HEK293T (cell line): ENCODE results near the gene SPAG6.

Experiments used
- CTCF ChIA-PET: fragments of 350-600 bp; formaldehyde crosslinking; extraction: SDS; loops from one replicate; lab custom pipeline; 2021; ENCODE audit warnings: antibody characterized with exemption, inconsistent platforms; lab: Yijun Ruan, JAX
- POLR2A ChIA-PET: fragments of 350-600 bp; formaldehyde crosslinking; extraction: SDS; loops from one replicate; lab custom pipeline; 2020; ENCODE audit warnings: antibody characterized with exemption, inconsistent platforms; lab: Yijun Ruan, JAX
- DNase-seq: peaks from one replicate; pipeline ENCODE4 v3.0.0; 2012; ENCODE audit warnings: mixed read lengths; ENCODE audit errors: extremely low spot score
- ARNT ChIP-seq: fragments of 450-650 bp; IDR thresholded peaks from 2 replicates; pipeline ENCODE4 v1.6.1; 2017; ENCODE audit warnings: mild to moderate bottlenecking
- BHLHE40 ChIP-seq: fragments of 450-650 bp; IDR thresholded peaks from 2 replicates; pipeline ENCODE4 v1.6.1; 2016; ENCODE audit warnings: mild to moderate bottlenecking, moderate library complexity, borderline replicate concordance
- CTBP1 ChIP-seq: fragments of 450-650 bp; IDR thresholded peaks from 2 replicates; pipeline ENCODE4 v1.6.1; 2016; ENCODE audit warnings: borderline replicate concordance
- ELF4 ChIP-seq: fragments of 450-650 bp; IDR thresholded peaks from 2 replicates; pipeline ENCODE4 v1.6.1; 2017; ENCODE audit warnings: antibody characterized with exemption
- FOXA1 ChIP-seq: fragments of 450-650 bp; IDR thresholded peaks from 2 replicates; pipeline ENCODE4 v1.6.1; 2016; ENCODE audit warnings: mild to moderate bottlenecking
- FOXK2 ChIP-seq: fragments of 450-650 bp; IDR thresholded peaks from 2 replicates; pipeline ENCODE4 v1.6.1; 2016; ENCODE audit warnings: mild to moderate bottlenecking
- FOXM1 ChIP-seq: fragments of 450-650 bp; IDR thresholded peaks from 2 replicates; pipeline ENCODE4 v1.6.1; 2017; ENCODE audit warnings: mild to moderate bottlenecking, borderline replicate concordance
- HDGF ChIP-seq: fragments of 450-650 bp; IDR thresholded peaks from 2 replicates; pipeline ENCODE4 v1.6.1; 2017; ENCODE audit warnings: antibody characterized with exemption, borderline replicate concordance
- L3MBTL2 ChIP-seq: fragments of 450-650 bp; conservative IDR thresholded peaks from 2 replicates; pipeline ENCODE4 v1.6.1; 2016; ENCODE audit warnings: mild to moderate bottlenecking
- LEF1 ChIP-seq: fragments of 450-650 bp; IDR thresholded peaks from 2 replicates; pipeline ENCODE4 v1.6.1; 2017; ENCODE audit warnings: mild to moderate bottlenecking, borderline replicate concordance
- NFRKB ChIP-seq: fragments of 450-650 bp; IDR thresholded peaks from 2 replicates; pipeline ENCODE4 v1.6.1; 2016; ENCODE audit warnings: mild to moderate bottlenecking, moderate library complexity
- PKNOX1 ChIP-seq: fragments of 450-650 bp; IDR thresholded peaks from 2 replicates; pipeline ENCODE4 v1.6.1; 2016
- SP1 ChIP-seq: fragments of 450-650 bp; IDR thresholded peaks from 2 replicates; pipeline ENCODE4 v1.6.1; 2017
- SUZ12 ChIP-seq: fragments of 450-650 bp; IDR thresholded peaks from 2 replicates; pipeline ENCODE4 v1.6.1; 2016; ENCODE audit warnings: mild to moderate bottlenecking
- TARDBP ChIP-seq: fragments of 450-650 bp; IDR thresholded peaks from 2 replicates; pipeline ENCODE4 v1.6.1; 2016
- ZNF384 ChIP-seq: fragments of 450-650 bp; IDR thresholded peaks from 2 replicates; pipeline ENCODE4 v1.6.1; 2016

SPAG6 gene

GRCh38 chr10:22410394-22410793 lies 65.1 kb downstream of the SPAG6 start:
- TF ChIP-seq LEF1 = no peak
- TF ChIP-seq ZNF384 = no peak
- no peak for TF ChIP-seq SUZ12
- no peak for TF ChIP-seq BHLHE40
- TF ChIP-seq CTBP1 = no peak
- no peak for TF ChIP-seq NFRKB
- no peak for TF ChIP-seq PKNOX1
- TF ChIP-seq ARNT = no peak
- TF ChIP-seq FOXA1 = no peak
- no peak for TF ChIP-seq FOXM1
- no peak for TF ChIP-seq HDGF
- TF ChIP-seq ELF4 = no peak
- TF ChIP-seq L3MBTL2 = no peak
- no peak for TF ChIP-seq SP1
- DNase-seq = no peak
- POLR2A ChIA-PET = no interaction called here
- CTCF ChIA-PET = interaction anchor here (0.6 kb wide), 1 partner anchor 346 kb away, joined by 3 read pairs; no protein-coding TSS in a partner anchor

- TF ChIP-seq FOXA1 = no peak
- TF ChIP-seq ARNT = no peak
- TF ChIP-seq LEF1 = no peak
- no peak for TF ChIP-seq PKNOX1
- no peak for TF ChIP-seq HDGF
- TF ChIP-seq FOXM1 = no peak
- DNase-seq = no peak
- ChIA-PET CTCF (interaction anchor here (0.6 kb wide), 1 partner anchor 346 kb away, joined by 3 read pairs; no protein-coding TSS in a partner anchor), POLR2A (no interaction called here)
These were observed 65.5 kb downstream of the SPAG6 start for GRCh38 chr10:22410846-22411245.

DNA sequence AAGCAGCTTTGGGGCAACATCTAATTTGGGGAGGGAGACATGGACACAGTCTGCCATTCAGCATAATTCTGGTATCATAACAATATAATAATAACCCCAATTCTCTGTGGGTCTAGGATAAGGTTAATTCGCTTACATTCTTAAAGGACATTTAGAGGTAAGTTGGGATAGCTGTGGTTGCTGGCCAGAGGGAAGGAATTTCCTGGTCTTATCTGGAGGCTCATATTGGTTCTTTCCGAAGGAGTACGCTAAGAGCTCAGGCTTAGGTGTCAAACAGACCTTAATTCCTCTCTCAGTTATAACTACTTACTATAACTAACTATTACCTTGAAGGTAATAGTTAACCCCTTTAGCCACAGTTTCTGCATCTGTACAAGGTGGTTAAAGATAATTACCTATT lies 68.8 kb downstream of the SPAG6 start:
- TF ChIP-seq ELF4 = no peak
- no peak for TF ChIP-seq FOXM1
- TF ChIP-seq TARDBP = no peak
- no peak for TF ChIP-seq SUZ12
- TF ChIP-seq FOXK2 = no peak
- no peak for TF ChIP-seq L3MBTL2
- ChIA-PET POLR2A (interaction anchor here (1.2 kb wide), 1 partner anchor 23 kb away, joined by 3 read pairs; no protein-coding TSS in a partner anchor), CTCF (no interaction called here)
- DNase-seq = no peak

GRCh38 chr10:22415072-22415471 lies 69.8 kb downstream of the SPAG6 start:
- POLR2A ChIA-PET = interaction anchor here (1.2 to 1.4 kb wide), 2 partner anchors 22 to 23 kb away, joined by 3 to 4 read pairs; no protein-coding TSS in a partner anchor
- no peak for DNase-seq
- TF ChIP-seq ARNT (no peak), L3MBTL2 (no peak), ELF4 (no peak), FOXK2 (no peak), BHLHE40 (no peak), SP1 (no peak), PKNOX1 (no peak), NFRKB (no peak), LEF1 (no peak), HDGF (no peak), CTBP1 (no peak), SUZ12 (no peak), FOXM1 (no peak), TARDBP (no peak), FOXA1 (no peak), ZNF384 (no peak)
- CTCF ChIA-PET = no interaction called here

DNA sequence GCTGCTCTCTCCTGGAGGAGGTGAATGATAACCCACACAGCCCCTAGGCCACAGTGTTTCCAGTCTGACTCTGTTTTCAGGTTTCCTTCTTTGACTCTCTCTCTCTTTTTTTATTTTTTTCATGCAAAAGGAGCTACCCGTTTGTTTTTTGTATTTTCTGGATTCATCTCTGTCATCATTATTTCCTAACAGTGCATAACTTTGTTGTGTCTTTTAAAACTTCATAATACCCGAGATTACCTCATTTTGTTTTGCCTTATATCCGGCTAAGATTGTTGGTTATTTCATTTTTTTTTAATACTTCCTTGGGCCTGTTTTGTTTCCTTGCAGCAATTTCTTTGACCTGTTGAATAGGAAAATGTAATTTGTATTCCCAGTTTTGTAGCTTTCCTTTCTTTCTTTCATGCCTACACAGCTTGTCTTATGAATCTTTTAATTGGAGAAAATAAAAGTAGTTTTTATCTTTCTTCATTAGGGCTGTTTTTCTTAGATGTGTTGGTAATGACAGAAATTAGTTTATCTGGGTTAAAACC lies 72.5 kb downstream of the SPAG6 start:
- POLR2A ChIA-PET = interaction anchor here (0.9 kb wide), 1 partner anchor 78 kb away, joined by 5 read pairs; no protein-coding TSS in a partner anchor
- TF ChIP-seq ZNF384 (0 out of 2 replicates have a peak, but pooled peaks have one; percentile 31), L3MBTL2 (no peak)
- CTCF ChIA-PET = no interaction called here
- DNase-seq = no peak

DNA sequence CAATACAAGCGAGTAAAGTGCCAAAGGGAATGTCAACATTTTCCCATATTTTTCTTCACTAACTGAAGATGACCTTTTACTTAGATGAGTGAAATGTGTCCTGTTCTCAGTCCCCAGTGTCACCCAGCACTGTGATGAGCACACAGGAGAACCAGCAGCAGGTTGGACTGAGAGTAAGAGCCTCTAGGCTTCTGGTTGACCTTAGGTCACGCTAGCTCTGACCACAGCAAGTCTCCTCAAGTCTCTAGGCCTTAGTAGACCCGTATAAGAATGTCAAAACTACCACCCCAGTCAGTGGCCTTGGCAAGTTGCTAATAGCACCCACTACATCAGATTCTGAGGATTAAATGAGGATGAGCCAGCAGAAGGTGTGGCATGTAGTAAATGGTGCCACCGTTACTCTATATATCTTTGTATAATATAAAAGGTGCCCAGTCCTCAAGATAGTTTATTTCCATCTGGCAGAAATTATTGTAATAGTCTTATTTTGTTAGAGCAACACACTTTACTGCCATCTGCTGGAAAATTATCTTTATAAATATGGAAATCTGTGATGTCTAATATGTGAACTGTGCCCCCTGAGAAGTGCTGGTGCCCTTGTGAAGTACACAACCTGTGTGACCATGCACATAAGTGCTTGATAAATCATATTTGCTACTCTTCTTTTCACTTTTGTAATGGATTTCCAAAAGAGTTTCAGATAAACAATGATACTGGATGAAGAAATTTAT lies 75.7 kb downstream of the SPAG6 start:
- DNase-seq = no peak

More for the DNA sequence above, 75.7 kb downstream of the SPAG6 start:
- TF ChIP-seq LEF1 (no peak), L3MBTL2 (no peak), FOXK2 (no peak), FOXM1 (no peak), SP1 (no peak), ARNT (no peak), ZNF384 (no peak), CTBP1 (no peak), HDGF (no peak), PKNOX1 (no peak), FOXA1 (no peak), SUZ12 (no peak), BHLHE40 (no peak), ELF4 (no peak), TARDBP (no peak), NFRKB (no peak)
- ChIA-PET CTCF (no interaction called here), POLR2A (no interaction called here)
